Ovary (tissue), 3 donors: Measurements from ENCODE around the gene KRT85.

Experiments used
- CTCF ChIP-seq, 3 donors: fragments of 450-650 bp in 2 of 3; fragments of 200-600 bp in 1 of 3; IDR thresholded peaks; one replicate each; pipeline versions ENCODE4 v1.5.1 to v1.8.0; 2016 to 2022; ENCODE audit warnings: antibody characterized with exemption in 3 of 3, mild to moderate bottlenecking in 1 of 3
- POLR2A ChIP-seq: fragments of 450-650 bp; IDR thresholded peaks from one replicate; pipeline ENCODE4 v1.6.1; 2017; ENCODE audit warnings: antibody characterized with exemption, mild to moderate bottlenecking, moderate library complexity
- donor health status: DM: no; HTN: no; CAD: no.

- TF ChIP-seq CTCF (IDR thresholded peaks at IDR 0.05) (no peak), POLR2A (no peak)
Observed at GRCh38 chr12:52346593-52346992, 20.7 kb downstream of the KRT85 start.
